ENCODE data around the gene EED. TPM values are rescaled to one million over a fixed set of nuclear protein-coding genes. Genes with fewer than 3 reads are reported as not detected.

Gene EED
- total RNA-seq, 1 experiment from 2014 or later, result 24.4 TPM

DNA sequence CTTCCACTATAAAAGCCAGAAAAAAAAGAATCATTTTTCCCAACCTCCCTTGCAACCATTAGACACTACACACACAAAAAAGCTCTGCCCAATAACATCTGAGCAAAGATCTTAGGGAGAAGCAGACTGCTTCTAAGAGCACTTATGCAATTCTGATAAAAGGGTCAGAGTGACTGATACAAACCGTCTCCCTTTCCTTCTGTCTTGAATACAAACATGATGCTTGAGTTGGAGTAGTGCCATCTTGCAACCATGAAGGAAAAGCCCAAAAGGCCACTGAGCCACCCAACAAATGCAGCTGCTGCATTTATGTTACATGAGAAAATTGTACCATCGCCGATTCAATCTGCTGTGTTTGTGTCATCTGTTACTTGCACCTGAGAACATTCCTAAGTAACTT is 47.6 kb upstream of the EED start:
- no peak for DNase-seq
- intact Hi-C loops (cut with micrococcal nuclease; ENCODE audit: unreplicated experiment), result no loop called here
- peaks cover 5% of the 10 kb centered on the region for H3K36me3 Mint-ChIP-seq (ENCODE audit: insufficient read depth, unreplicated experiment)
- TF ChIP-seq, protein P1, sequence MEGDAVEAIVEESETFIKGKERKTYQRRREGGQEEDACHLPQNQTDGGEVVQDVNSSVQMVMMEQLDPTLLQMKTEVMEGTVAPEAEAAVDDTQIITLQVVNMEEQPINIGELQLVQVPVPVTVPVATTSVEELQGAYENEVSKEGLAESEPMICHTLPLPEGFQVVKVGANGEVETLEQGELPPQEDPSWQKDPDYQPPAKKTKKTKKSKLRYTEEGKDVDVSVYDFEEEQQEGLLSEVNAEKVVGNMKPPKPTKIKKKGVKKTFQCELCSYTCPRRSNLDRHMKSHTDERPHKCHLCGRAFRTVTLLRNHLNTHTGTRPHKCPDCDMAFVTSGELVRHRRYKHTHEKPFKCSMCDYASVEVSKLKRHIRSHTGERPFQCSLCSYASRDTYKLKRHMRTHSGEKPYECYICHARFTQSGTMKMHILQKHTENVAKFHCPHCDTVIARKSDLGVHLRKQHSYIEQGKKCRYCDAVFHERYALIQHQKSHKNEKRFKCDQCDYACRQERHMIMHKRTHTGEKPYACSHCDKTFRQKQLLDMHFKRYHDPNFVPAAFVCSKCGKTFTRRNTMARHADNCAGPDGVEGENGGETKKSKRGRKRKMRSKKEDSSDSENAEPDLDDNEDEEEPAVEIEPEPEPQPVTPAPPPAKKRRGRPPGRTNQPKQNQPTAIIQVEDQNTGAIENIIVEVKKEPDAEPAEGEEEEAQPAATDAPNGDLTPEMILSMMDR (IDR thresholded peaks at IDR 0.05; ENCODE audit: unreplicated experiment), result no peak
- CTCF ChIA-PET, result no interaction called here
- no peak overlapping the region for H3K4me3 Mint-ChIP-seq (ENCODE audit: low read depth, unreplicated experiment)
- H3K27me3 Mint-ChIP-seq (ENCODE audit: unreplicated experiment), result no peaks in the 10 kb centered on the region
- H3K27ac Mint-ChIP-seq (ENCODE audit: unreplicated experiment), result no peak overlapping the region
- peaks cover 27% of the 10 kb centered on the region for H3K4me1 Mint-ChIP-seq (ENCODE audit: low read depth, unreplicated experiment)
- no TSS peak for BruUV-seq (replicated peaks)
- no peaks in the 10 kb centered on the region for H3K9me3 Mint-ChIP-seq (ENCODE audit: low read depth, unreplicated experiment)

DNA sequence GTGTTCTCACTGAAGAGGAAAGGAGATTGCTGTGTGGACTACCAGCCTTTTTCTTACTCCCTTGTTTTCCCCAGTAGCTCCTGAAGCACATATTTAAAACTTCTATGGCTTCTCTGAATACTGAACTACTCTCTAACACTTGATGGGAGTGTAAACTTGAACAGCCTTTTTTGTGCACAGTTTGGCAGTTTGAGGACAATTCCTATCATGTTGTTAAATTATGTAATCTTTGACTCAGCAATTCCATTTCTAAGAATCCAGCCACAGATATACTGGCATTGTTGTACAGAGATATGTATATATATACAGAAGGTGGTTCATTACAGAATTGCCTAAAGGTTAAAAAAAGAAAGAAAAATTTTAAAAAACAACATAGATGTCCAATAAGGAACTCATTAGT is 47.1 kb upstream of the EED start:
- no peaks in the 10 kb centered on the region for H3K27me3 Mint-ChIP-seq (ENCODE audit: unreplicated experiment)
- DNase-seq, result no peak
- peaks cover 5% of the 10 kb centered on the region for H3K36me3 Mint-ChIP-seq (ENCODE audit: insufficient read depth, unreplicated experiment)
- CTCF ChIA-PET, result no interaction called here
- H3K4me1 Mint-ChIP-seq (ENCODE audit: low read depth, unreplicated experiment), result peaks cover 25% of the 10 kb centered on the region
- H3K9me3 Mint-ChIP-seq (ENCODE audit: low read depth, unreplicated experiment), result no peaks in the 10 kb centered on the region
- H3K27ac Mint-ChIP-seq (ENCODE audit: unreplicated experiment), result no peak overlapping the region
- TF ChIP-seq, protein P1 (IDR thresholded peaks at IDR 0.05; ENCODE audit: unreplicated experiment), result no peak
- no peak overlapping the region for H3K4me3 Mint-ChIP-seq (ENCODE audit: low read depth, unreplicated experiment)
- no TSS peak for BruUV-seq (replicated peaks)
- intact Hi-C loops (cut with micrococcal nuclease; ENCODE audit: unreplicated experiment), result no loop called here

DNA sequence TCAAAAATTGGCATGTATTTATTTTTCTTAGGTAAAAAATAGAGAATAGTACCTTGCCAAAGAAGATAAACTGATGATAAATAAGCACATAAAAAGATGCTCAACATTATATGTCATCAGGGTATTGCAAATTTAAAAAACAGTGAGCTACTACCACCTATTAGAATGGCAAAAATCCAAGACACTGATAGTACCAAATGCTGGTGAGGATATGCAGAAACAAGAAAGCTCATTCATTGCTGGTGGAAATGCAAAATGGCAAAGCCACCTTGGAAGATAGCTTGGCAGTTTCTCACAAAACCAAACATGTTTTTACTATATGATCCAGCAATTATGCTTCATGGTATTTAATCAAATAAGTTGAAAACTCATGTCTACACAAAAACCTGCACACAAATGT is 46.4 kb upstream of the EED start:
- DNase-seq, result no peak
- CTCF ChIA-PET, result no interaction called here
- no TSS peak for BruUV-seq (replicated peaks)
- H3K27me3 Mint-ChIP-seq (ENCODE audit: unreplicated experiment), result no peaks in the 10 kb centered on the region
- H3K4me1 Mint-ChIP-seq (ENCODE audit: low read depth, unreplicated experiment), result peaks cover 18% of the 10 kb centered on the region
- H3K9me3 Mint-ChIP-seq (ENCODE audit: low read depth, unreplicated experiment), result no peaks in the 10 kb centered on the region
- peaks cover 5% of the 10 kb centered on the region for H3K36me3 Mint-ChIP-seq (ENCODE audit: insufficient read depth, unreplicated experiment)
- intact Hi-C loops (cut with micrococcal nuclease; ENCODE audit: unreplicated experiment), result no loop called here
- TF ChIP-seq, protein P1 (IDR thresholded peaks at IDR 0.05; ENCODE audit: unreplicated experiment), result no peak
- H3K4me3 Mint-ChIP-seq (ENCODE audit: low read depth, unreplicated experiment), result no peak overlapping the region
- no peak overlapping the region for H3K27ac Mint-ChIP-seq (ENCODE audit: unreplicated experiment)

DNA sequence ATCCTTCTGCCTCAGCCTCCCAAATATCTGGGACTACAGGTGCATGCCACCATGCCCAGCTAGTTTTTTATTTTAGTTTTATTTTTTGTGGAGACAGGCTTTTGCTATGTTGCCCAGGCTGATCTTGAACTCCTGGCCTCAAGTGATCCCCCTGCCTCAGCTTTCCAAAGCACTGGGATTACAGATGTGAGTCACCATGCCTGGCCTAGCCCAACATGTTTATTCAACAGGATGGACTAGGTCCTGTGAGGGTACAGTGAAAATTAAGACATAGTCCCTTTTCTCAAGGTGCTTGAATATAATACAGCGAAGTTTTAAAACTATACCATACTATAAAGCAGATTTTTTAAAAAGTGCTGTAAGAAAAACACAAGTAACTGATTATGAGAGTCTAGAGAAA is 45.2 kb upstream of the EED start:
- Mint-ChIP-seq H3K4me3 (ENCODE audit: low read depth, unreplicated experiment) (no peak overlapping the region), H3K36me3 (ENCODE audit: insufficient read depth, unreplicated experiment) (no peaks in the 10 kb centered on the region), H3K27me3 (ENCODE audit: unreplicated experiment) (no peaks in the 10 kb centered on the region), H3K4me1 (ENCODE audit: low read depth, unreplicated experiment) (peaks cover 7% of the 10 kb centered on the region), H3K9me3 (ENCODE audit: low read depth, unreplicated experiment) (no peaks in the 10 kb centered on the region), H3K27ac (ENCODE audit: unreplicated experiment) (no peak overlapping the region)
- TF ChIP-seq, protein P1 (IDR thresholded peaks at IDR 0.05; ENCODE audit: unreplicated experiment), result no peak
- no TSS peak for BruUV-seq (replicated peaks)
- CTCF ChIA-PET, result no interaction called here
- intact Hi-C loops (cut with micrococcal nuclease; ENCODE audit: unreplicated experiment), result no loop called here
- no peak for DNase-seq
